Activated CD4-positive, alpha-beta T cell treated with anti-CD3 and anti-CD28 coated beads, Interleukin-2, amount 10 ng/mL, durations not matched to agents 7 days and 5 days (primary cell): ENCODE results near the gene XXYLT1. TPM values are rescaled to one million over a fixed set of nuclear protein-coding genes. Genes with fewer than 3 reads are reported as not detected.

Experiments
- CTCF ChIA-PET: fragments of 350-600 bp; sonication (Branson Sonifier 250); formaldehyde crosslinking; loops from one replicate; lab custom pipeline; 2021; ENCODE audit warnings: antibody characterized with exemption; lab: Charles Lee
- POLR2A ChIA-PET: fragments of 350-600 bp; sonication (Branson Sonifier 250); formaldehyde crosslinking; loops from one replicate; lab custom pipeline; 2021; ENCODE audit warnings: antibody characterized with exemption; lab: Charles Lee
- DNase-seq: peaks from one replicate; pipeline ENCODE4 v3.0.0-alpha.2; 2020
- H3K27ac Mint-ChIP-seq: one replicate; pipeline ENCODE4 v1.8.0; 2021; ENCODE audit warnings: mild to moderate bottlenecking, moderate library complexity, mixed read lengths
- H3K27me3 Mint-ChIP-seq: one replicate; pipeline ENCODE4 v1.8.0; 2021; ENCODE audit warnings: mixed read lengths
- H3K36me3 Mint-ChIP-seq: one replicate; pipeline ENCODE4 v1.8.0; 2021; ENCODE audit warnings: low read depth, mixed read lengths
- H3K4me1 Mint-ChIP-seq: one replicate; pipeline ENCODE4 v1.8.0; 2021; ENCODE audit warnings: mixed read lengths
- H3K4me3 Mint-ChIP-seq: one replicate; pipeline ENCODE4 v1.8.0; 2021; ENCODE audit warnings: mild to moderate bottlenecking, moderate library complexity, mixed read lengths
- H3K9me3 Mint-ChIP-seq: one replicate; pipeline ENCODE4 v1.8.0; 2021; ENCODE audit warnings: mixed read lengths
- total RNA-seq, 2 experiments: library from RNA; stranded (reverse); gene quantifications; one replicate each; pipeline ENCODE4 v1.2.3, GENCODE V29; 2021

XXYLT1 gene
- total RNA-seq, 2 experiments from 2014 or later = 7.7 to 7.8 TPM

DNA sequence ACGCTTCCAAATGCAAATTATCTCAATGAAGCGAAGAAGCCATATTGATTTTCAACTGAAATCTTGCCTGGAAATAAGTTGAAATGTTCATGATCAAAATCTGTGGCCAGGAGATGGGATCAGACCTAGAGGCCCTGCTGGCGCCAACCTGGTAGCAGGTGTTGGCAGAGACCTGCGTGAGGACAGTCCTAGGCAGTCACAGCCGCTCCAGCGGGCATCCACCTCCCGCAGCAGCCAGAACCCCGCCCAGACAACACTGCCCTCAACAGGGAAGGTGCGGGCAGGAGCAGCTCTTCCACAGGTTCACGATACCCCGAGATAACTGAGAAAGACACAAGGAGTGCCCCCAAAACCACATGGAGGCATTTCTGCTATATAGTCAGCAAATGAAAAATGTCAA lies 145.3 kb downstream of the XXYLT1 start:
- DNase-seq = no peak
- H3K4me3 Mint-ChIP-seq = no peak overlapping the region
- H3K9me3 Mint-ChIP-seq = peaks cover 2% of the 10 kb centered on the region
- ChIA-PET POLR2A (no interaction called here), CTCF (no interaction called here)
- H3K4me1 Mint-ChIP-seq = peaks cover 26% of the 10 kb centered on the region
- H3K27ac Mint-ChIP-seq = no peak overlapping the region
- no peaks in the 10 kb centered on the region for H3K36me3 Mint-ChIP-seq
- H3K27me3 Mint-ChIP-seq = no peaks in the 10 kb centered on the region

DNA sequence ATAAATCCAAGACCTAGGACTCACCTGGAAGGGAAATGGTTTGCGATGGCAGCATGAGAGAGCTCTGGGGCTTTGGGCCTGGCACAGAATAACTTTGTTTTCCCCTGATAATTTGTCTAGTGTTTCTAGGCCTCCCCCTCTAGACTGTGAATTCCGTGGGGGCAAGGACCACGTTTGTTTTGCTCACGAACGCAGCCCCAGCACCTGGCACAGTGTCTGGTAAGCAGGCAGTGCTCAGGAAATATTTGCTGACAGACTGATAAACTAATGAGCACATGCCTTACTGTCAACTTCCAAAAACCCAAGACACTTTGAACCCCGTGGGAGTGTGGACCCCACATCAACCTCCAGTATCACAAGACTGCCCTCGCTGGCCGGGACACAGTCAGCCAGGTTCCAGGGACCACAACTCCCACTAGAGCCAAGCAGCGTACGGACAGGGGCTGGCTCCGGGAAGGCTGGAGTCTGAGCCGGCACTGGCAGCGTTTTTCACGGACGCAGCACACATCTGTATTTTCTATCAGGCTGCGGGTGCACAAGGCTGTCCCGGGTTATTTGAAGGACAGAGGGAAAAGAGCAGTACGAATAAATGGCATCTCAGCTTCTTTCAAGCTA lies 146.5 kb downstream of the XXYLT1 start:
- peaks cover 22% of the 10 kb centered on the region for H3K4me1 Mint-ChIP-seq
- H3K36me3 Mint-ChIP-seq = no peaks in the 10 kb centered on the region
- POLR2A ChIA-PET = no interaction called here
- no peaks in the 10 kb centered on the region for H3K27me3 Mint-ChIP-seq
- no peak for DNase-seq
- H3K27ac Mint-ChIP-seq = no peak overlapping the region
- peaks cover 2% of the 10 kb centered on the region for H3K9me3 Mint-ChIP-seq
- CTCF ChIA-PET = no interaction called here
- H3K4me3 Mint-ChIP-seq = no peak overlapping the region

DNA sequence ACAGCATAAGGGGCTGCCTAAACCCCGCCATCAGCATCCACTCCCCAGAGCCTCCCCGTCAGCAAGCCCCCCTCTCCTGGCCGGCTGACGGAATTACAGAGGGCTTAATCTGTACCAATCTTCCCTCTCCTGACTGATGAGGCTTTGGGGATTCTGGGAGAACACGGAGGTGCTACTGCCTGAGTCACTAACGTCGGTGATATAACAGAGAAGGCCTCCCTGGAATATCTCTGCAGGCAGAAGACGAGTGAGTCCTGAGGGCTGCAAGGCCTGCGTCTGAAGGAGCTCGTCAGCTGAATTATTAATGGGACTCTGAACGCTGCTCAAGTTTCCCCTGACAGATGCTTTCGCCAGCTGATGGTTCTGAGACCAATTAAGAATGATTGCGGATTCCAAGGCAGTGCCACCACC lies 147.7 kb downstream of the XXYLT1 start:
- Mint-ChIP-seq H3K27ac (no peak overlapping the region), H3K4me1 (peaks cover 10% of the 10 kb centered on the region), H3K27me3 (no peaks in the 10 kb centered on the region), H3K4me3 (no peak overlapping the region), H3K9me3 (peaks cover 1% of the 10 kb centered on the region), H3K36me3 (no peaks in the 10 kb centered on the region)
- ChIA-PET CTCF (no interaction called here), POLR2A (no interaction called here)
- no peak for DNase-seq

DNA sequence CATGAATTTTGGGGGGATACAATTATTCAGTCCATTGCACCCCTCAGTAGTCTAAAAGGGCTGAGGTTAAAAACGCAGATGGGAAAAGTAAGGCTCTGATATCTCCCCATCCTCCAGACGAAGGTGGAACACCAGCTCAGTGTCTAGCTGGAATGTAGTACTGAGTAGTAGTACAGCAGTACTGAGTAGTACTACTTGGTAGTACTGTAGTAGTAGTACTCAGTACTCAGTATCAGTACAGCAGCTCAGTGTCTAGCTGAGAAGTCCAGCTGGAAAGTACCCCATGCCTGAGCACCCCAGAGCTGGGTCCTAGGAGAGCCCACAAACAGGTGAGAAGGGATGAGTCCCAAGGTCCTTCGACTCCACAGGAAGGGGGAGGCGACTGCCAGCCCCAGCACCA lies 148.7 kb downstream of the XXYLT1 start:
- Mint-ChIP-seq H3K9me3 (no peaks in the 10 kb centered on the region), H3K27ac (no peak overlapping the region), H3K4me1 (peaks cover 4% of the 10 kb centered on the region), H3K27me3 (no peaks in the 10 kb centered on the region), H3K36me3 (no peaks in the 10 kb centered on the region), H3K4me3 (no peak overlapping the region)
- DNase-seq = no peak
- ChIA-PET POLR2A (no interaction called here), CTCF (interaction anchor here (0.9 to 1.4 kb wide), 4 partner anchors 8 to 1347 kb away, joined by 3 to 4 read pairs (median 3); no protein-coding TSS in a partner anchor)

DNA sequence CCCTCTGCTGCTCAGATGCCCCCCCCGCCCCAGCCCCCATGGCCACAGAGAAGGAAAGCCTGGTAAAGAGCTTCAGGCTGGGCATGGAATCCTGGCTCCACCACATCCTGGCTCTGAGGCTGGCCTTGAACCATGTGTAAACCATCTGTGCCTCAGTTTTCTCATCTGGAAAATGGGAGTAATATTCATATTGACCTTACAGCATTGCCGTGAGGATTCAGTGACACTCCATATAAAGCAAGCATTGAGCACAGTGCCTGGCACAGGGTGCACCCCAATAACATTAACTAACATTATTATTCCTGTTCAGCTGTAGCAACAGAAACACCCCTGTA lies 150.7 kb downstream of the XXYLT1 start:
- H3K9me3 Mint-ChIP-seq = no peaks in the 10 kb centered on the region
- POLR2A ChIA-PET = no interaction called here
- H3K36me3 Mint-ChIP-seq = no peaks in the 10 kb centered on the region
- no peak for DNase-seq
- no peaks in the 10 kb centered on the region for H3K4me1 Mint-ChIP-seq
- H3K27me3 Mint-ChIP-seq = no peaks in the 10 kb centered on the region
- H3K27ac Mint-ChIP-seq = no peak overlapping the region
- CTCF ChIA-PET = interaction anchor here (1.2 to 1.3 kb wide), 2 partner anchors 11 to 138 kb away, joined by 4 read pairs; no protein-coding TSS in a partner anchor
- H3K4me3 Mint-ChIP-seq = no peak overlapping the region

DNA sequence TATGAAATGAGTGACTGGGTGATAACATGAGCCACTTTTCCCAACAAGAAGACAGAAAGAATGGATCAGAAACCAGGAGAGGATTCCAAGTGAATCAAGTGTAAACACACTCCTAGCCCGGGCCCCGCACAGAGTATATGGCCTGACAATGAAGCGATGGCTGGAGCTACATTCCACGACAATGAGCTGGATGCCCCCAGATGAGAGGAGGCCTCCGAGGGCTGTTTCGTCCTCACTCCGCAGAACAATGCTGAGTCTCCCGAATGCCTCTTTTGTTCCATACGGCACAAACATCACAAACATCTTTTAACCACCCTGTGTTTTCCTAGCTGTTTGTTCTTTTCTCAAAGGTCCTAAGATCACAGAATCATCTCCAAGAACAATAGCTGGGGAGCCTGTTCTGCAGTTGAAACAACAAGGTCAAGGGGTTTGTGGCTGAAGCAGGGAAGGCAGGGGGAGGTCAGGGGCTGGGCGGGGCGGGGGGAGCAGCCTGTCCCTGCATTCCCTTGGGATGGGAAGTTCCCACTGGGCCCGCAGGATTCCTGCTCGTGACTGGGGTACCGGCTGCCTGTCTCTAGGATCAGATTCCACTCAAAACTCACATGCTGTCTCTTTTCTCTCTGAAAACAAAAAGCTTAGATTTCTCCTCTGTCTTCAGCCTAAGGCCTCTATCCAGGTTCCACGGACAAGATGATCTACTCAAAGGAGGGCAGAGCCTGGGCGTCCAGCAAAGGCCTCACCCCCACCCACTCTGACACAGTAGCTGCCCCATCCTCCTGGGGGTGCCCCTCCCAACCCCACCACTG lies 151.3 kb downstream of the XXYLT1 start:
- Mint-ChIP-seq H3K36me3 (no peaks in the 10 kb centered on the region), H3K9me3 (no peaks in the 10 kb centered on the region), H3K27me3 (no peaks in the 10 kb centered on the region), H3K4me3 (no peak overlapping the region), H3K27ac (no peak overlapping the region), H3K4me1 (no peaks in the 10 kb centered on the region)
- ChIA-PET CTCF (interaction anchor here (1.2 to 1.3 kb wide), 2 partner anchors 11 to 139 kb away, joined by 4 read pairs; no protein-coding TSS in a partner anchor), POLR2A (no interaction called here)
- DNase-seq = no peak

DNA sequence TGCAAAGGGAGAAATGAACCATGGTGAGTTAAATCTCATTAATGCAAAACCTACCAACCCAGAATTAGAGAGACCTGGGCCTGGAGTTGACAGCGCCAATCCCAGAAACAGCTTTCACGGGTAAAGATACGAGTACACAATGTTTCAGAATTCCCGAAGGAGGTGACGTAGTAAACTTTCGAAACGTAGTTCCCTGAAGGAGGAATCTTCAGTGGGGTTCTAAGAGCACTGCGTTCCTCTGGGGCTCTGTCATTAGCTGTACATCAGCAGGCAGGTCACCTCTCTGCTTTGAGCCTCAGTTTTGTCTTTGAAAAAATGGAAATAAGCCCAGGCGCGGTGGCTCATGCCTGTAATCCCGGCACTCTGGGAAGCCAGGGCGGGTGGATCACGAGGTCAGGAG lies 152.3 kb downstream of the XXYLT1 start:
- H3K27me3 Mint-ChIP-seq = no peaks in the 10 kb centered on the region
- ChIA-PET POLR2A (interaction anchor here (0.6 kb wide), 1 partner anchor 34 kb away, joined by 5 read pairs; no protein-coding TSS in a partner anchor), CTCF (no interaction called here)
- DNase-seq = no peak
- no peaks in the 10 kb centered on the region for H3K9me3 Mint-ChIP-seq
- H3K4me1 Mint-ChIP-seq = no peaks in the 10 kb centered on the region
- H3K4me3 Mint-ChIP-seq = no peak overlapping the region
- H3K36me3 Mint-ChIP-seq = no peaks in the 10 kb centered on the region
- H3K27ac Mint-ChIP-seq = no peak overlapping the region

DNA sequence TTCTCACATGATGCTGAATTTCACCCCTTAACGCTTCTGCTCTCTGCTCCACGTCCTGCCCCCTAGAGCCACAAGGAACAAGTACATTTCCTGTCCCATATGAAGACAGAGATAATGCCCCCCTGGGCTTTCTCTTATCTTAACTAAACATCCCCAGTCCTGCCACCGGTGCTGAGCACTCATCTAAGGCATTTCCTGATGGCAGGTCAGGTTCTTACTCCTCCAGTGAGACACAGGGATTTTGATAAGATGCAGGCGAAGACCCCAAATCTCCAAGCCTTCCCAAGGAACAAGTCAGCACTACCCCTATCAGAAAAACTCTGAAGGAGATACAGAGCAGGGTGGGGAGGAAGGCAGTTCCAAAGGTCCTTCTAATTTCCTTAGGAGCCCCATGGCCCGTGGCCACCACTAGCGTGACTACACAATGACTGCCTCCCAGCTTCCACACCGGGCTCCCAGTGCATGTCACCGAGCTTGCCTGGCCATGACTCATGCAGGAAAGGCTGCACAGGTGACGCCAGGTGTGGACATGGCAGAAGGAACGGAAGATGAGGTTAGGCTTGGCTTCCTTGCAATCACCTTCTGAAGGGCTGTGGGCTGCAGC lies 152.9 kb downstream of the XXYLT1 start:
- no peaks in the 10 kb centered on the region for H3K27me3 Mint-ChIP-seq
- DNase-seq = no peak
- H3K27ac Mint-ChIP-seq = no peak overlapping the region
- H3K4me1 Mint-ChIP-seq = no peaks in the 10 kb centered on the region
- ChIA-PET CTCF (no interaction called here), POLR2A (interaction anchor here (0.6 kb wide), 1 partner anchor 34 kb away, joined by 5 read pairs; no protein-coding TSS in a partner anchor)
- no peaks in the 10 kb centered on the region for H3K9me3 Mint-ChIP-seq
- H3K36me3 Mint-ChIP-seq = no peaks in the 10 kb centered on the region
- no peak overlapping the region for H3K4me3 Mint-ChIP-seq

DNA sequence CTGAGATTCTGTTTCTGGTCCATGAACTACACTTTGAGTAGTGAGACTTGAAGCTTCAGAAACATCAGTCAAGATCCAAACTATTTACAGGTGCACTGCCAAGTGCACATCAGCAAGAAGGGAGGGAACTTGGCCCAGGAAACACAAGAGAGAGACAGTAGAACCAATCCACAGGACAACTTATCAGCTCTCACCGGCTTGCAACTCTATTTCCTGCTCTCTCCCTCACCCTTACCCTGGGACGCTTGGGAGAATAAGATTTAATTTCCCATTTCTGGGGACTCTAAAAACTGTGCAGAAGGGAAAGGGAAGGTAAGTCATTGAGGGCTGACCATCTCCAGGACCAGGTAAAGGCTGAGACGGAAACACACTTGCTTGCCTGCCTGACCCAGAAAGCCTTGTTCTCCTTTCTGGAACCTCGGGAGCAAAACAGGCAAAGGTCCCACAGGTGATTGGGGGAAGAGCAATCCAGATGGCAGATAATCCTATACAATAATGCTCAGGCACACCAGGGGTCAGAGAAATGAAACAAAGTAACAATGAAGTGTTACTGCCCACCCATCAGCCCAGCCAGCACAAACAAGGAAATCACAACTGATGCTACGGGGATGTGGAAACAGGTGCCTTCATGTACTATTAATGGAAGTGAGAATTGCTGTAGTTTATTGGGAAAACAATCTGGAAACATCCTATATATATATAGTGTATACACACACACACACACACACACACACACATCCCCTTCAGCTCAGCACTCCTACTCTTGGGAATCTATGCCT lies 154.4 kb downstream of the XXYLT1 start:
- H3K4me3 Mint-ChIP-seq = no peak overlapping the region
- H3K27me3 Mint-ChIP-seq = no peaks in the 10 kb centered on the region
- no peaks in the 10 kb centered on the region for H3K36me3 Mint-ChIP-seq
- H3K4me1 Mint-ChIP-seq = no peaks in the 10 kb centered on the region
- no peak for DNase-seq
- H3K9me3 Mint-ChIP-seq = no peaks in the 10 kb centered on the region
- POLR2A ChIA-PET = no interaction called here
- no peak overlapping the region for H3K27ac Mint-ChIP-seq
- CTCF ChIA-PET = interaction anchor here (1.1 to 1.4 kb wide), 3 partner anchors 8 to 434 kb away, joined by 3 to 4 read pairs (median 4); no protein-coding TSS in a partner anchor

DNA sequence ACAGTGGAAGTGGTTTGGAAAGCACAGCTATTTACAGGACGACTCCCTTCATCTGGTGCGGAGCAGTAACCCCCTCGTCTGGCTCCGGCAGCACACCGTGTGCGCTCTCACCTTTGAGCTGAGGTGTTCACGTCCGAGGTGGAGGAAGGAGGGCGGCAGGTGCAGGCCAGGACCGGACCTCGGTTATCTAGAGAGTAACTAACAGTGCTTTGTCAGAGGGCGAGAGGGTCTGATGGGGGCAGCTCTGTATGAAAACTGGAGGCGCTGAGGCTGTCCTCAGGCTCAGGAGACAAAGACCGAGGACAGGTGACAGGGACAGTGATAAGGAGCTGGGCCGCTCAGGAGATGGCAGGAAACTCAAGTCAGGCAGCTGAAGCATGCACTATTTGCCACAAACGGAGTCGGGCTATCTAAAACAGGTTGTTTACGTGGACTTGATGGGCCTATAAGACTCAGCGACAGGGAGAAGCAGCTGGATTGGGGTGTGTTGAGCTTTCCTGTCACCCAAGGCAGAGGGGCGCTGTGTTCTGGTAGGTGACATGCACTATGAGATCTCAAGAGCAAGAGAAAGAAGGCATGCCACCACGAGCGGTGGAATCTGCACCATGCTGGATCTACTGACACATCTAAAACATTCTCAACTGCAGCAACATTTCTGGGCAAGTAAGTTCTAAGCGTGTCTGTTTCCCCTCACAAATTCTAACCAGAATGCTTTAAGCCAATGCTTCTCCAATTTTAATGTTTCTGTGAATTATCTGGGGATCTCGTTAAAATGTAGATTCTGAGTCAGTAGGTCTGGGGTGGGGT lies 155.2 kb downstream of the XXYLT1 start:
- DNase-seq = no peak
- POLR2A ChIA-PET = no interaction called here
- Mint-ChIP-seq H3K9me3 (no peaks in the 10 kb centered on the region), H3K4me1 (no peaks in the 10 kb centered on the region), H3K27me3 (no peaks in the 10 kb centered on the region), H3K4me3 (no peak overlapping the region), H3K27ac (no peak overlapping the region), H3K36me3 (no peaks in the 10 kb centered on the region)
- CTCF ChIA-PET = interaction anchor here (1.0 to 1.8 kb wide), 5 partner anchors 8 to 433 kb away, joined by 3 to 8 read pairs (median 4); no protein-coding TSS in a partner anchor

DNA sequence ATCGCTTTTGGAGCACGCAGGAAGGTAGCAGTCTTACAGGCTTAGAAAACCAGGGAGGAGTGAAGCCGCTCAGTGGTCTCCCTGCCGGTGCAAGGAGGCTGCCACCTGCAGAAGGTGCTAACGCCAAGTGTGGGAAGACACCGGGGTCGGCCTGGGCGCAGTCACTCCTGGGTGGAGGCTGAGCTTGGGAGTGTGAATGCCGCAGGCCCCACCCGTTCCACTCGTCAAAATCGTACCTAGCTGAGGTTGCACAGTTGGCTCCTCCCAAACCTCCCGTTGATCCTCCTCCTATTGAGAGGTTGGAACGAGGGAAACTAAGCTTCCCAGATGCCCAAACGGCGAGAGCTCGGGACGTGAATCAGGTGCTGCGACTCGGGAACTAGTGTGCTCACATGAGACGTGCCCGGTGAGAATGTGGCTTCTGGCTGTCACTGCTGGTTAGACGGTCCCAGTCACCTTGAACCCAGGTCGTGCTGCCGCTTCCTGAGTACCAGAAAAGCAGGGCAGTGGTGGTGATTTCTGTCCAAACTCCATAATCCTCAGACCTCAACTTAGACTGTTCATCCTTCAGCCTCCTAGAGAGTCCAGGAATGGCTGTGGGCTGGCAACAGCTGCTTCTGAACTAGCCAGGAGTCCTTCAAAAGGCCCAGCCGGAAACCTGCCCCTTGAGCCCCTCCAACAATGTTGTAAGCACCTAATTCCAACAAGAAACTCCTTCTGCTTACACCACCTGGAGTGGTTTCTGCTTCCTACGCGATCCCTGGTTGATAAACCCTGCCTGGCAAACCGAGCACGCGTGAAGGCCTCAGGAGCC lies 156.0 kb downstream of the XXYLT1 start:
- H3K4me3 Mint-ChIP-seq = no peak overlapping the region
- no peaks in the 10 kb centered on the region for H3K36me3 Mint-ChIP-seq
- POLR2A ChIA-PET = no interaction called here
- no peak overlapping the region for H3K27ac Mint-ChIP-seq
- no peaks in the 10 kb centered on the region for H3K9me3 Mint-ChIP-seq
- H3K4me1 Mint-ChIP-seq = no peaks in the 10 kb centered on the region
- CTCF ChIA-PET = interaction anchor here (0.9 to 1.8 kb wide), 5 partner anchors 9 to 432 kb away, joined by 3 to 8 read pairs (median 3); no protein-coding TSS in a partner anchor
- DNase-seq = no peak
- H3K27me3 Mint-ChIP-seq = no peaks in the 10 kb centered on the region
